DOHH2 (cell line): ENCODE results near the gene TYW3.

Source experiments
- H3F3A ChIP-seq: fragments of 200-600 bp; sonication (generic), shearing (Covaris generic); 2 replicates; pipeline ENCODE4 v1.6.0; 2016; ENCODE audit warnings: antibody characterized with exemption, mild to moderate bottlenecking; ENCODE audit not compliant: control insufficient read depth, insufficient read depth
- H3K27ac ChIP-seq: fragments of 200-600 bp; sonication (generic); 2 replicates; pipeline ENCODE4 v1.5.1; 2014; ENCODE audit warnings: low read depth, mild to moderate bottlenecking, low read length, moderate library complexity
- H3K27me3 ChIP-seq: fragments of 200-600 bp; sonication (generic); 2 replicates; pipeline ENCODE4 v1.6.1; 2014; ENCODE audit warnings: mild to moderate bottlenecking, low read length, mixed read lengths; ENCODE audit not compliant: control insufficient read depth
- H3K36me3 ChIP-seq: fragments of 200-600 bp; sonication (generic); 2 replicates; pipeline ENCODE4 v1.6.1; 2014; ENCODE audit warnings: mild to moderate bottlenecking, low read length, moderate library complexity, mixed read lengths; ENCODE audit not compliant: control insufficient read depth
- H3K4me1 ChIP-seq: fragments of 200-600 bp; sonication (generic); 2 replicates; pipeline ENCODE4 v1.6.1; 2014; ENCODE audit warnings: mild to moderate bottlenecking, low read length, mixed read lengths; ENCODE audit not compliant: control insufficient read depth
- H3K4me2 ChIP-seq: fragments of 200-600 bp; sonication (generic); 2 replicates; pipeline ENCODE4 v1.6.0; 2014; ENCODE audit warnings: mild to moderate bottlenecking, low read length, moderate library complexity
- H3K4me3 ChIP-seq: fragments of 200-600 bp; sonication (generic); 2 replicates; pipeline ENCODE4 v1.5.1; 2014; ENCODE audit warnings: mild to moderate bottlenecking, low read length, mixed read lengths
- H3K79me2 ChIP-seq: fragments of 200-600 bp; sonication (generic); 2 replicates; pipeline ENCODE4 v1.6.1; 2014; ENCODE audit warnings: mild to moderate bottlenecking, low read length, mixed read lengths; ENCODE audit not compliant: control insufficient read depth
- H3K9me2 ChIP-seq: fragments of 200-600 bp; sonication (generic); replicated peaks from 2 replicates; pipeline ENCODE4 v1.6.1; 2014; ENCODE audit warnings: mild to moderate bottlenecking, low read length, mixed read lengths; ENCODE audit not compliant: control insufficient read depth
- H3K9me3 ChIP-seq: fragments of 200-600 bp; sonication (generic); 2 replicates; pipeline ENCODE4 v1.6.1; 2014; ENCODE audit warnings: antibody characterized with exemption, low read length, mixed read lengths; ENCODE audit not compliant: control insufficient read depth, insufficient read depth
- H4K20me1 ChIP-seq: fragments of 200-600 bp; sonication (generic); 2 replicates; pipeline ENCODE4 v1.6.0; 2014; ENCODE audit warnings: low read depth, mild to moderate bottlenecking, antibody characterized with exemption, low read length, moderate library complexity; ENCODE audit not compliant: control insufficient read depth, insufficient read depth
- EZH2phosphoT487 ChIP-seq: fragments of 200-600 bp; sonication (generic); IDR thresholded peaks from 2 replicates; pipeline ENCODE4 v1.6.1; 2017; ENCODE audit warnings: borderline replicate concordance, mild to moderate bottlenecking, antibody characterized with exemption, low read length, moderate library complexity, mixed read lengths
- TF ChIP-seq, protein P1 (sequence below): fragments of 200-600 bp; sonication (generic); IDR thresholded peaks from one replicate; pipeline ENCODE4 v1.5.1; 2014; ENCODE audit warnings: antibody characterized with exemption, mild to moderate bottlenecking, low read depth, low read length; ENCODE audit not compliant: poor library complexity, severe bottlenecking

The TYW3 gene

GRCh38 chr1:74686928-74687327, 46.0 kb upstream of the TYW3 start:
- H3K9me3 ChIP-seq, result no peaks in the 10 kb centered on the region
- H3K27me3 ChIP-seq, result peaks cover 3% of the 10 kb centered on the region
- no peaks in the 10 kb centered on the region for H3K36me3 ChIP-seq
- H3K4me2 ChIP-seq, result no peak overlapping the region
- TF ChIP-seq, protein P1, sequence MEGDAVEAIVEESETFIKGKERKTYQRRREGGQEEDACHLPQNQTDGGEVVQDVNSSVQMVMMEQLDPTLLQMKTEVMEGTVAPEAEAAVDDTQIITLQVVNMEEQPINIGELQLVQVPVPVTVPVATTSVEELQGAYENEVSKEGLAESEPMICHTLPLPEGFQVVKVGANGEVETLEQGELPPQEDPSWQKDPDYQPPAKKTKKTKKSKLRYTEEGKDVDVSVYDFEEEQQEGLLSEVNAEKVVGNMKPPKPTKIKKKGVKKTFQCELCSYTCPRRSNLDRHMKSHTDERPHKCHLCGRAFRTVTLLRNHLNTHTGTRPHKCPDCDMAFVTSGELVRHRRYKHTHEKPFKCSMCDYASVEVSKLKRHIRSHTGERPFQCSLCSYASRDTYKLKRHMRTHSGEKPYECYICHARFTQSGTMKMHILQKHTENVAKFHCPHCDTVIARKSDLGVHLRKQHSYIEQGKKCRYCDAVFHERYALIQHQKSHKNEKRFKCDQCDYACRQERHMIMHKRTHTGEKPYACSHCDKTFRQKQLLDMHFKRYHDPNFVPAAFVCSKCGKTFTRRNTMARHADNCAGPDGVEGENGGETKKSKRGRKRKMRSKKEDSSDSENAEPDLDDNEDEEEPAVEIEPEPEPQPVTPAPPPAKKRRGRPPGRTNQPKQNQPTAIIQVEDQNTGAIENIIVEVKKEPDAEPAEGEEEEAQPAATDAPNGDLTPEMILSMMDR, result no peak
- no peak for TF ChIP-seq EZH2phosphoT487
- no peak overlapping the region for H3K27ac ChIP-seq
- H3K4me1 ChIP-seq, result no peaks in the 10 kb centered on the region
- H4K20me1 ChIP-seq, result no peaks in the 10 kb centered on the region
- H3K79me2 ChIP-seq, result no peaks in the 10 kb centered on the region
- H3K4me3 ChIP-seq, result no peak overlapping the region
- H3F3A ChIP-seq, result no peaks in the 10 kb centered on the region
- H3K9me2 ChIP-seq, result no peaks in the 10 kb centered on the region

- Histone ChIP-seq H3F3A (no peaks in the 10 kb centered on the region), H4K20me1 (no peaks in the 10 kb centered on the region), H3K36me3 (no peaks in the 10 kb centered on the region), H3K4me3 (no peak overlapping the region), H3K27ac (no peak overlapping the region), H3K9me2 (no peaks in the 10 kb centered on the region), H3K4me2 (no peak overlapping the region), H3K4me1 (no peaks in the 10 kb centered on the region), H3K9me3 (no peaks in the 10 kb centered on the region), H3K79me2 (no peaks in the 10 kb centered on the region), H3K27me3 (no peaks in the 10 kb centered on the region)
- no peak for TF ChIP-seq EZH2phosphoT487
- TF ChIP-seq, protein P1, result peak; percentile 81
Observed at GRCh38 chr1:74689621-74690363, 43.2 kb upstream of the TYW3 start.

GRCh38 chr1:74690364-74690696, 42.6 kb upstream of the TYW3 start:
- Histone ChIP-seq H3K4me2 (no peak overlapping the region), H3K4me1 (no peaks in the 10 kb centered on the region), H3K9me3 (no peaks in the 10 kb centered on the region), H3K27ac (no peak overlapping the region), H3K36me3 (no peaks in the 10 kb centered on the region), H3K4me3 (no peak overlapping the region), H3K79me2 (no peaks in the 10 kb centered on the region), H3F3A (no peaks in the 10 kb centered on the region), H4K20me1 (no peaks in the 10 kb centered on the region), H3K9me2 (no peaks in the 10 kb centered on the region), H3K27me3 (no peaks in the 10 kb centered on the region)
- TF ChIP-seq, protein P1, result no peak
- TF ChIP-seq EZH2phosphoT487, result no peak
